Measurements from ENCODE around the gene MPC2.

Gene MPC2

GRCh38 chr1:167936930-167937708 lies at the start of gene MPC2:
Gene MPC2, minus strand, starts transcription at chr1:167937072. Its CDS starts 1,231 bp downstream, at chr1:167935841.
- peak; percentile 26 for DNase-seq

GRCh38 chr1:167984886-167985489 lies 48.1 kb upstream of the MPC2 start:
- no peak for DNase-seq

- DNase-seq = no peak
Observed at GRCh38 chr1:167983797-167984420, 47.0 kb upstream of the MPC2 start.

- no peak for DNase-seq
Observed at GRCh38 chr1:167981933-167982332, 45.1 kb upstream of the MPC2 start.

GRCh38 chr1:167977245-167977644 lies 40.4 kb upstream of the MPC2 start:
- no peak for DNase-seq

GRCh38 chr1:167974698-167975097 lies 37.8 kb upstream of the MPC2 start:
- no peak for DNase-seq

- DNase-seq = no peak
Observed at GRCh38 chr1:167973832-167974231, 37.0 kb upstream of the MPC2 start.

- DNase-seq = no peak
Observed at GRCh38 chr1:167968569-167968968, 31.7 kb upstream of the MPC2 start.

GRCh38 chr1:167966050-167966449 lies 29.2 kb upstream of the MPC2 start:
- DNase-seq = no peak

- DNase-seq = no peak
Observed at GRCh38 chr1:167964646-167965045, 27.8 kb upstream of the MPC2 start.

GRCh38 chr1:167957710-167958109 lies 20.8 kb upstream of the MPC2 start:
- DNase-seq = no peak

- no peak for DNase-seq
Observed at GRCh38 chr1:167955915-167956314, 19.0 kb upstream of the MPC2 start.

GRCh38 chr1:167950569-167950968 lies 13.7 kb upstream of the MPC2 start:
- no peak for DNase-seq

GRCh38 chr1:167949785-167950184 lies 12.9 kb upstream of the MPC2 start:
- no peak for DNase-seq

- no peak for DNase-seq
Observed at GRCh38 chr1:167947733-167948132, 10.9 kb upstream of the MPC2 start.

- no peak for DNase-seq
Observed at GRCh38 chr1:167943541-167943940, 6.7 kb upstream of the MPC2 start.

- no peak for DNase-seq
Observed at GRCh38 chr1:167940264-167940663, 3.4 kb upstream of the MPC2 start.

GRCh38 chr1:167938080-167938636 lies 1.3 kb upstream of the MPC2 start:
- DNase-seq = no peak

GRCh38 chr1:167937709-167938010 lies 788 bp upstream of the MPC2 start:
- DNase-seq = no peak

GRCh38 chr1:167936068-167936929 lies 573 bp downstream of the MPC2 start, which contains the start of gene DCAF6:
Gene DCAF6, plus strand, starts transcription at chr1:167936683. Its CDS starts 229 bp downstream, at chr1:167936912.
- peak; percentile 98 for DNase-seq

GRCh38 chr1:167935216-167936067 lies 1.4 kb downstream of the MPC2 start:
- DNase-seq = peak; percentile 19
